Measurements from ENCODE around the gene GPR149.

Gene GPR149

DNA sequence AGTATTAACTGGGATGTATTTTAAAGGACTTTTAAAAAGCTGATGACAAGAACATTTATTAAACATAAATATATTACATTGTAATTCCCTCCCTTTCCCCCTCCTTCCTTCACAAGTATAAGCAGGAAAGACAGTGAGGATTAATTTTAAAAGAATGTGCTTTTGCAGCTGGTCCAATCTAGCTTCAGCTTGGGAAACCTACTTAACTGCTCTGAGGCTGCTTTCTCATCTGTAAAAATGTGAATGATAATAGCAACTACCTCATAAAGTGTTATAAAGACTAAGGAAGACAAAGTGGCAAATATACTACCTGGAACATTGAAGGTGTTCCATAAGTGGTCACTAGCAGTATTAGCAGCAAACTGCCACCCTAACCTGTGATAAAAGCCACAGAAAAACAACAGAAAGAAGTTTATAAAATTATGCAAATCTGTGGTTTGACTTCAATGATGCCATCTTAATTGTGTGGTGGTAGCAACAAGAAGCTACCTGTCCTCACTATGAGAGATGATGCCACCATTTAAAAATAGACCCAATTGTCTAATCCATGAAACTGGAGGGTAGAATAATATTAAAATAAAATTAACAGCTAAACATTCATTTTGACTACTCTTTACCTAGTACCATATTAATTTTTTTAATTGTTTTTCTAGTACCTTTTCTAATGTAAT is 125.7 kb downstream of the GPR149 start:
- Histone ChIP-seq H3K36me3 (ENCODE audit: low read length) (peaks cover 87% of the 10 kb centered on the region), H3F3A (ENCODE audit: insufficient read depth) (peaks cover 7% of the 10 kb centered on the region; the same call in 1 of the 2 replicates), H3K4me2 (ENCODE audit: low read depth, low read length, poor library complexity, severe bottlenecking) (no peak overlapping the region), H2AFZ (ENCODE audit: low read depth, low read length, severe bottlenecking) (no peak overlapping the region), H3K4me3 (ENCODE audit: insufficient read depth, low read length, poor library complexity, severe bottlenecking) (no peak overlapping the region), H3K79me2 (ENCODE audit: insufficient read depth, low read length) (0 out of 2 replicates have a peak, but pooled peaks cover 3% of the 10 kb centered on the region), H4K20me1 (ENCODE audit: low read depth, low read length) (no peaks in the 10 kb centered on the region; the same call in 1 of the 2 replicates), H3K27ac (ENCODE audit: low read depth, low read length) (no peak overlapping the region), H3K9me3 (ENCODE audit: insufficient read depth, low read length) (no peaks in the 10 kb centered on the region), H3K27me3 (ENCODE audit: low read length) (no peaks in the 10 kb centered on the region), H3K9ac (ENCODE audit: low read length) (no peak overlapping the region), H3K9me2 (replicated peaks; ENCODE audit: insufficient read depth, low read length) (no peaks in the 10 kb centered on the region)
- TF ChIP-seq, protein P1, sequence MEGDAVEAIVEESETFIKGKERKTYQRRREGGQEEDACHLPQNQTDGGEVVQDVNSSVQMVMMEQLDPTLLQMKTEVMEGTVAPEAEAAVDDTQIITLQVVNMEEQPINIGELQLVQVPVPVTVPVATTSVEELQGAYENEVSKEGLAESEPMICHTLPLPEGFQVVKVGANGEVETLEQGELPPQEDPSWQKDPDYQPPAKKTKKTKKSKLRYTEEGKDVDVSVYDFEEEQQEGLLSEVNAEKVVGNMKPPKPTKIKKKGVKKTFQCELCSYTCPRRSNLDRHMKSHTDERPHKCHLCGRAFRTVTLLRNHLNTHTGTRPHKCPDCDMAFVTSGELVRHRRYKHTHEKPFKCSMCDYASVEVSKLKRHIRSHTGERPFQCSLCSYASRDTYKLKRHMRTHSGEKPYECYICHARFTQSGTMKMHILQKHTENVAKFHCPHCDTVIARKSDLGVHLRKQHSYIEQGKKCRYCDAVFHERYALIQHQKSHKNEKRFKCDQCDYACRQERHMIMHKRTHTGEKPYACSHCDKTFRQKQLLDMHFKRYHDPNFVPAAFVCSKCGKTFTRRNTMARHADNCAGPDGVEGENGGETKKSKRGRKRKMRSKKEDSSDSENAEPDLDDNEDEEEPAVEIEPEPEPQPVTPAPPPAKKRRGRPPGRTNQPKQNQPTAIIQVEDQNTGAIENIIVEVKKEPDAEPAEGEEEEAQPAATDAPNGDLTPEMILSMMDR (IDR thresholded peaks at IDR 0.05; ENCODE audit: insufficient read depth, low read length, poor library complexity, severe bottlenecking): no peak

DNA sequence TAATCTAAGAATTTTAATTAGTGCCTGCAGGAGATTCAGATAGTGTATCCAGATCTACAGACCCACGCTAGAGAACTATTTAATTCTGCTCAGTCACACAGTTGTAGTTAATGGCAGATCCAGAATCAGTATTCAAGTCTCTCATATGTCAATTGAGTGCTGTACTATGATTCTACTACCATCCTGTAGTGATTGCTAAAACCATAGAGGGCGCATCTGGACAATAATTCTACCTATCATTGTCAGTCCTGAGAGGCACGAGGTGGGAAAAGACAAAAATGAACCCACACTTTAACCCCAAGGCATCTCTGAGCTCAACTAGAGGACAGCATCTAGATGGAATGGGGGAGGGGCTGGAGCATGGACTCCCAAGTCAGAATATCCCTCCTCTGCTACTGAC is 128.4 kb downstream of the GPR149 start:
- no peak overlapping the region for H3K4me2 ChIP-seq (ENCODE audit: low read depth, low read length, poor library complexity, severe bottlenecking)
- H3K9ac ChIP-seq (ENCODE audit: low read length): no peak overlapping the region
- H3K27ac ChIP-seq (ENCODE audit: low read depth, low read length): no peak overlapping the region
- H4K20me1 ChIP-seq (ENCODE audit: low read depth, low read length): 0 out of 2 replicates have a peak, but pooled peaks cover 8% of the 10 kb centered on the region
- no peaks in the 10 kb centered on the region; the same call in 1 of the 2 replicates for H3K79me2 ChIP-seq (ENCODE audit: insufficient read depth, low read length)
- no peaks in the 10 kb centered on the region for H3K9me3 ChIP-seq (ENCODE audit: insufficient read depth, low read length)
- H3K27me3 ChIP-seq (ENCODE audit: low read length): no peaks in the 10 kb centered on the region
- no peak for TF ChIP-seq EZH2phosphoT487 (conservative IDR thresholded peaks at IDR 0.05; ENCODE audit: low read length)
- TF ChIP-seq, protein P1 (IDR thresholded peaks at IDR 0.05; ENCODE audit: insufficient read depth, low read length, poor library complexity, severe bottlenecking): no peak
- peaks cover 80% of the 10 kb centered on the region for H3K36me3 ChIP-seq (ENCODE audit: low read length)
- no peak overlapping the region for H3K4me3 ChIP-seq (ENCODE audit: insufficient read depth, low read length, poor library complexity, severe bottlenecking)
- H2AFZ ChIP-seq (ENCODE audit: low read depth, low read length, severe bottlenecking): no peak overlapping the region
- H3K9me2 ChIP-seq (replicated peaks; ENCODE audit: insufficient read depth, low read length): no peaks in the 10 kb centered on the region
- H3F3A ChIP-seq (ENCODE audit: insufficient read depth): peaks cover 7% of the 10 kb centered on the region; the same call in 1 of the 2 replicates

DNA sequence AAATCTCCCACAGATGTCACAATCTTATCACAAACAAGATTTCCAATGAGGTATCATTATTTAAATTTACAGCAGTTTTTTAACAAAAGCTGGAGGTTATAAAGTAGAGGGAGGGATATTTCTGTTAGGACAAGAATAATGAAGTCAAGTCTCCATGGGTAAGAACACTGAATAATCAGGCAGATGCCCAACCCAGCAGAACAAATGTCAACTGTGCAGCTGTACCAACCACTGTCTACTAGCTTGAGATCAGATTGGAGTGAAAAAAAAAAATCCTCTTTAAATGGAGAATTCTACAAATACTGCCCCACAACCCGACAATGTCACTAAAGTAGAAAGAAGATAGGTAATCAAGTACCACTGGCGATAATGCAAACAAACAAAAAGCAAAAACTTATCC is 136.0 kb downstream of the GPR149 start:
- Histone ChIP-seq H3K36me3 (ENCODE audit: low read length) (peaks cover 69% of the 10 kb centered on the region; the same call in 1 of the 2 replicates), H2AFZ (ENCODE audit: low read depth, low read length, severe bottlenecking) (no peak overlapping the region), H3K4me3 (ENCODE audit: insufficient read depth, low read length, poor library complexity, severe bottlenecking) (no peak overlapping the region), H3K9me3 (ENCODE audit: insufficient read depth, low read length) (no peaks in the 10 kb centered on the region), H3F3A (ENCODE audit: insufficient read depth) (no peaks in the 10 kb centered on the region; the same call in 1 of the 2 replicates), H3K79me2 (ENCODE audit: insufficient read depth, low read length) (no peaks in the 10 kb centered on the region; the same call in 1 of the 2 replicates), H3K27me3 (ENCODE audit: low read length) (no peaks in the 10 kb centered on the region), H3K9ac (ENCODE audit: low read length) (no peak overlapping the region), H3K9me2 (replicated peaks; ENCODE audit: insufficient read depth, low read length) (no peaks in the 10 kb centered on the region), H4K20me1 (ENCODE audit: low read depth, low read length) (0 out of 2 replicates have a peak, but pooled peaks cover 8% of the 10 kb centered on the region), H3K4me2 (ENCODE audit: low read depth, low read length, poor library complexity, severe bottlenecking) (no peak overlapping the region), H3K27ac (ENCODE audit: low read depth, low read length) (no peak overlapping the region)
- TF ChIP-seq, protein P1 (IDR thresholded peaks at IDR 0.05; ENCODE audit: insufficient read depth, low read length, poor library complexity, severe bottlenecking): no peak
- no peak for TF ChIP-seq EZH2phosphoT487 (conservative IDR thresholded peaks at IDR 0.05; ENCODE audit: low read length)

Data from SU-DHL-6 (cell line).